WTC11 (cell line): Measurements from ENCODE around the gene MEOX2. TPM values are rescaled to one million over a fixed set of nuclear protein-coding genes. Genes with fewer than 3 reads are reported as not detected.

ENCODE experiments used
- ATAC-seq: fragments of 200-7000 bp; cut with Tn5 transposase; 2 replicates; pipeline ENCODE4 v1.10.0; 2021; ENCODE audit warnings: mild to moderate bottlenecking, moderate library complexity
- CTCF ChIA-PET: fragments of 300-600 bp; sonication (Branson Sonifier 250); formaldehyde crosslinking; loops from one replicate; lab custom pipeline; 2021; ENCODE audit warnings: antibody characterized with exemption; lab: Charles Lee
- POLR2A ChIA-PET: fragments of 350-600 bp; sonication (Branson Sonifier 250); formaldehyde crosslinking; loops from one replicate; lab custom pipeline; 2021; ENCODE audit warnings: antibody characterized with exemption; lab: Charles Lee
- DNase-seq: peaks from one replicate; pipeline ENCODE4 v3.0.0; 2021; ENCODE audit warnings: low spot score
- H3K27ac Mint-ChIP-seq: 2 replicates; pipeline ENCODE4 v1.8.0; 2021; ENCODE audit warnings: mixed read lengths
- H3K27me3 Mint-ChIP-seq: 2 replicates; pipeline ENCODE4 v1.8.0; 2021; ENCODE audit warnings: low read depth, mild to moderate bottlenecking, moderate library complexity, mixed read lengths
- H3K36me3 Mint-ChIP-seq: 2 replicates; pipeline ENCODE4 v1.8.0; 2021; ENCODE audit warnings: mixed read lengths
- H3K4me1 Mint-ChIP-seq: 2 replicates; pipeline ENCODE4 v1.8.0; 2022; ENCODE audit warnings: mixed read lengths
- H3K4me3 Mint-ChIP-seq: 2 replicates; pipeline ENCODE4 v1.8.0; 2021; ENCODE audit warnings: mild to moderate bottlenecking, moderate library complexity, mixed read lengths
- H3K9me3 Mint-ChIP-seq: 2 replicates; pipeline ENCODE4 v1.8.0; 2021; ENCODE audit warnings: mixed read lengths
- CREB1 ChIP-seq: sonication (generic); formaldehyde crosslinking; IDR thresholded peaks from 2 replicates; pipeline ENCODE4 v1.8.0; 2023; ENCODE audit warnings: mild to moderate bottlenecking, missing genetic modification reagents
- CREM ChIP-seq: sonication (generic); formaldehyde crosslinking; IDR thresholded peaks from 2 replicates; pipeline ENCODE4 v1.8.1; 2022; ENCODE audit warnings: mild to moderate bottlenecking, missing genetic modification reagents, moderate library complexity
- E2F5 ChIP-seq: sonication (generic); formaldehyde crosslinking; IDR thresholded peaks from 2 replicates; pipeline ENCODE4 v1.8.1; 2022; ENCODE audit warnings: mild to moderate bottlenecking, moderate library complexity, missing genetic modification reagents
- ESRRA ChIP-seq: sonication (generic); formaldehyde crosslinking; IDR thresholded peaks from 2 replicates; pipeline ENCODE4 v1.8.1; 2022; ENCODE audit warnings: mild to moderate bottlenecking, missing genetic modification reagents, borderline replicate concordance
- FOXK1 ChIP-seq: sonication (generic); formaldehyde crosslinking; IDR thresholded peaks from 2 replicates; pipeline ENCODE4 v1.8.0; 2022; ENCODE audit warnings: mild to moderate bottlenecking, moderate library complexity, missing genetic modification reagents
- FOXP1 ChIP-seq: sonication (generic); formaldehyde crosslinking; IDR thresholded peaks from 2 replicates; pipeline ENCODE4 v1.8.0; 2022; ENCODE audit warnings: missing genetic modification reagents, mild to moderate bottlenecking, moderate library complexity, borderline replicate concordance
- FOXP4 ChIP-seq: sonication (generic); formaldehyde crosslinking; IDR thresholded peaks from 2 replicates; pipeline ENCODE4 v1.8.0; 2022; ENCODE audit warnings: mild to moderate bottlenecking, missing genetic modification reagents
- GRHL2 ChIP-seq: fragments of 250-450 bp; sonication (Bioruptor Pico); IDR thresholded peaks from 2 replicates; pipeline ENCODE4 v1.8.0; 2022; ENCODE audit warnings: mild to moderate bottlenecking, moderate library complexity; ENCODE audit not compliant: insufficient replicate concordance, severe bottlenecking
- IRF2 ChIP-seq: sonication (generic); formaldehyde crosslinking; IDR thresholded peaks from 2 replicates; pipeline ENCODE4 v1.8.0; 2022; ENCODE audit warnings: low read depth, missing genetic modification reagents, borderline replicate concordance
- JAZF1 ChIP-seq: fragments of 250-450 bp; sonication (Bioruptor Pico); IDR thresholded peaks from 2 replicates; pipeline ENCODE4 v1.9.0; 2021; ENCODE audit warnings: moderate library complexity, mild to moderate bottlenecking, inconsistent platforms
- KAT7 ChIP-seq: sonication (generic); formaldehyde crosslinking; IDR thresholded peaks from 2 replicates; pipeline ENCODE4 v1.8.1; 2023; ENCODE audit warnings: missing genetic modification reagents, mild to moderate bottlenecking, borderline replicate concordance
- MXD4 ChIP-seq: fragments of 250-450 bp; sonication (Bioruptor Pico); IDR thresholded peaks from 2 replicates; pipeline ENCODE4 v1.8.0; 2021; ENCODE audit warnings: mild to moderate bottlenecking, moderate library complexity, borderline replicate concordance
- NR1H2 ChIP-seq: sonication (generic); formaldehyde crosslinking; IDR thresholded peaks from 2 replicates; pipeline ENCODE4 v1.9.0; 2021; ENCODE audit warnings: mild to moderate bottlenecking, moderate library complexity, missing genetic modification reagents
- NR2C2 ChIP-seq: sonication (generic); formaldehyde crosslinking; IDR thresholded peaks from 2 replicates; pipeline ENCODE4 v1.8.0; 2022; ENCODE audit warnings: mild to moderate bottlenecking, missing genetic modification reagents
- NR3C1 ChIP-seq: sonication (generic); formaldehyde crosslinking; conservative IDR thresholded peaks from 2 replicates; pipeline ENCODE4 v1.8.1; 2023; ENCODE audit warnings: low read depth, mild to moderate bottlenecking, missing genetic modification reagents
- PRRX2 ChIP-seq: fragments of 250-450 bp; sonication (Bioruptor Pico); IDR thresholded peaks from 2 replicates; pipeline ENCODE4 v1.8.0; 2021; ENCODE audit warnings: mild to moderate bottlenecking
- RORB ChIP-seq: fragments of 250-450 bp; sonication (Bioruptor Pico); IDR thresholded peaks from 2 replicates; pipeline ENCODE4 v1.9.0; 2021; ENCODE audit warnings: mild to moderate bottlenecking
- SMAD3 ChIP-seq: sonication (generic); formaldehyde crosslinking; IDR thresholded peaks from 2 replicates; pipeline ENCODE4 v1.8.0; 2022; ENCODE audit warnings: missing genetic modification reagents, mild to moderate bottlenecking, borderline replicate concordance
- TEAD1 ChIP-seq: sonication (generic); formaldehyde crosslinking; IDR thresholded peaks from 2 replicates; pipeline ENCODE4 v1.8.0; 2022; ENCODE audit warnings: mild to moderate bottlenecking, missing genetic modification reagents
- USF2 ChIP-seq: sonication (generic); formaldehyde crosslinking; IDR thresholded peaks from 2 replicates; pipeline ENCODE4 v1.8.1; 2023; ENCODE audit warnings: mild to moderate bottlenecking, missing genetic modification reagents, moderate library complexity
- ZNF121 ChIP-seq: sonication (generic); formaldehyde crosslinking; IDR thresholded peaks from 2 replicates; pipeline ENCODE4 v1.8.0; 2023; ENCODE audit warnings: missing genetic modification reagents
- ZNF263 ChIP-seq: sonication (generic); formaldehyde crosslinking; IDR thresholded peaks from 2 replicates; pipeline ENCODE4 v1.8.1; 2022; ENCODE audit warnings: low read depth, mild to moderate bottlenecking, moderate library complexity, missing genetic modification reagents
- ZNF416 ChIP-seq: fragments of 250-450 bp; sonication (Bioruptor Pico); IDR thresholded peaks from 2 replicates; pipeline ENCODE4 v1.9.0; 2021; ENCODE audit warnings: mild to moderate bottlenecking, inconsistent platforms
- ZNF425 ChIP-seq: fragments of 250-450 bp; sonication (Bioruptor Pico); conservative IDR thresholded peaks from 2 replicates; pipeline ENCODE4 v1.9.0; 2021; ENCODE audit warnings: mild to moderate bottlenecking
- ZNF671 ChIP-seq: fragments of 250-450 bp; sonication (Bioruptor Pico); IDR thresholded peaks from 2 replicates; pipeline ENCODE4 v1.8.0; 2021; ENCODE audit warnings: mild to moderate bottlenecking
- total RNA-seq: library from RNA; stranded (reverse); gene quantifications from 3 replicates; pipeline ENCODE4 v1.2.3, GENCODE V29; 2021

MEOX2 gene
- total RNA-seq, 1 experiment from 2014 or later, result 0.07 TPM

GRCh38 chr7:15684871-15685270 lies 1.6 kb downstream of the MEOX2 start (continued):
- TF ChIP-seq FOXP4 (no peak), RORB (CRISPR knock-in tag) (no peak), IRF2 (CRISPR knock-in tag) (no peak), MXD4 (CRISPR knock-in tag) (no peak), CREM (CRISPR knock-in tag) (no peak), CREB1 (CRISPR knock-in tag) (no peak)

GRCh38 chr7:15684111-15684800 lies 2.2 kb downstream of the MEOX2 start:
- Mint-ChIP-seq H3K36me3 (no peaks in the 10 kb centered on the region), H3K4me1 (peaks cover 42% of the 10 kb centered on the region), H3K9me3 (no peaks in the 10 kb centered on the region), H3K27me3 (peaks cover 53% of the 10 kb centered on the region), H3K4me3 (no peak overlapping the region), H3K27ac (no peak overlapping the region)
- POLR2A ChIA-PET, result no interaction called here
- ATAC-seq (no peak), DNase-seq (no peak)
- TF ChIP-seq GRHL2 (CRISPR knock-in tag) (no peak), NR1H2 (CRISPR knock-in tag) (no peak), ZNF425 (CRISPR knock-in tag) (no peak), NR2C2 (CRISPR knock-in tag) (no peak), FOXK1 (CRISPR knock-in tag) (no peak), ZNF263 (CRISPR knock-in tag) (no peak), USF2 (no peak), JAZF1 (CRISPR knock-in tag) (no peak), FOXP1 (CRISPR knock-in tag) (no peak), KAT7 (CRISPR knock-in tag) (no peak), TEAD1 (CRISPR knock-in tag) (no peak), FOXP4 (no peak), E2F5 (CRISPR knock-in tag) (no peak), SMAD3 (CRISPR knock-in tag) (no peak), NR3C1 (CRISPR knock-in tag) (no peak), ESRRA (CRISPR knock-in tag) (no peak), ZNF416 (CRISPR knock-in tag) (no peak), ZNF671 (CRISPR knock-in tag) (no peak), ZNF121 (no peak), PRRX2 (CRISPR knock-in tag) (no peak)
- CTCF ChIA-PET, result no interaction called here
